ENCODE results near the gene DPYD.
A peak's percentile ranks its signal among the peaks of the same experiment; 100 is the strongest.

DPYD gene

GRCh38 chr1:97907886-97908285 is 12.9 kb downstream of the DPYD start:
- DNase-seq (ENCODE audit: low read depth) = peak; percentile 11
- TF ChIP-seq CTCF (conservative IDR thresholded peaks at IDR 0.05; ENCODE audit: control insufficient read depth, insufficient read depth, low read depth, low read length) = no peak
- H3K4me3 ChIP-seq (ENCODE audit: control insufficient read depth, low read depth, low read length) = no peak overlapping the region

GRCh38 chr1:97906567-97907241 is 14.1 kb downstream of the DPYD start:
- DNase-seq (ENCODE audit: low read depth) = peak; percentile 85
- no peak overlapping the region for H3K4me3 ChIP-seq (ENCODE audit: control insufficient read depth, low read depth, low read length)
- TF ChIP-seq CTCF (conservative IDR thresholded peaks at IDR 0.05; ENCODE audit: control insufficient read depth, insufficient read depth, low read depth, low read length) = no peak

- TF ChIP-seq CTCF (conservative IDR thresholded peaks at IDR 0.05; ENCODE audit: control insufficient read depth, insufficient read depth, low read depth, low read length) = no peak
- no peak for DNase-seq (ENCODE audit: low read depth)
- H3K4me3 ChIP-seq (ENCODE audit: control insufficient read depth, low read depth, low read length) = no peak overlapping the region
Observed at GRCh38 chr1:97905141-97905940, 15.5 kb downstream of the DPYD start.

- H3K4me3 ChIP-seq (ENCODE audit: control insufficient read depth, low read depth, low read length) = no peak overlapping the region
- peak; percentile 79 for DNase-seq (ENCODE audit: low read depth)
- no peak for TF ChIP-seq CTCF (conservative IDR thresholded peaks at IDR 0.05; ENCODE audit: control insufficient read depth, insufficient read depth, low read depth, low read length)
Observed at GRCh38 chr1:97904534-97904933, 16.3 kb downstream of the DPYD start.

- no peak overlapping the region for H3K4me3 ChIP-seq (ENCODE audit: control insufficient read depth, low read depth, low read length)
- TF ChIP-seq CTCF (conservative IDR thresholded peaks at IDR 0.05; ENCODE audit: control insufficient read depth, insufficient read depth, low read depth, low read length) = no peak
- DNase-seq (ENCODE audit: low read depth) = peak; percentile 56
Observed at GRCh38 chr1:97903626-97904025, 17.2 kb downstream of the DPYD start.

- no peak for TF ChIP-seq CTCF (conservative IDR thresholded peaks at IDR 0.05; ENCODE audit: control insufficient read depth, insufficient read depth, low read depth, low read length)
- H3K4me3 ChIP-seq (ENCODE audit: control insufficient read depth, low read depth, low read length) = no peak overlapping the region
- DNase-seq (ENCODE audit: low read depth) = peak; percentile 8
Observed at GRCh38 chr1:97902067-97902466, 18.8 kb downstream of the DPYD start.

Data from fibroblast of mammary gland (primary cell).